PC-3 (cell line): ENCODE results near the gene RHOJ. TPM values are rescaled to one million over a fixed set of nuclear protein-coding genes. Genes with fewer than 3 reads are reported as not detected.

Experiments used
- ATAC-seq: fragments of 200-7000 bp; cut with Tn5 transposase; 2 replicates; pipeline ENCODE4 v1.9.1; 2020; ENCODE audit warnings: mild to moderate bottlenecking, moderate library complexity
- BruUV-seq: library from RNA; stranded (reverse); fragments of 400-500 nt; replicated peaks from 2 replicates; lab custom pipeline; 2021; lab: Mats Ljungman, UMichigan
- CTCF ChIA-PET: fragments of 300-600 bp; sonication (Branson Sonifier 250); formaldehyde crosslinking; loops from one replicate; lab custom pipeline; 2022; ENCODE audit warnings: antibody characterized with exemption; lab: Charles Lee
- POLR2A ChIA-PET: fragments of 300-600 bp; sonication (Branson Sonifier 250); formaldehyde crosslinking; loops from one replicate; lab custom pipeline; 2022; ENCODE audit warnings: antibody characterized with exemption; ENCODE audit not compliant: unreplicated experiment; lab: Charles Lee
- DNase-seq: peaks from one replicate; pipeline ENCODE4 v3.0.0-alpha.2; 2015
- H2AFZ ChIP-seq: fragments of 300-600 bp; sonication (generic); 2 replicates; pipeline ENCODE4 v1.6.0; 2016; ENCODE audit warnings: antibody characterized with exemption, low read length
- H3F3A ChIP-seq: fragments of 300-600 bp; sonication (generic); one replicate; pipeline ENCODE4 v1.6.0; 2017; ENCODE audit warnings: antibody characterized with exemption, low read length, control low read depth, mild to moderate bottlenecking; ENCODE audit not compliant: unreplicated experiment
- H3K27ac ChIP-seq: fragments of 300-600 bp; sonication (generic); 2 replicates; pipeline ENCODE4 v1.5.1; 2016; ENCODE audit warnings: mild to moderate bottlenecking, low read length
- H3K27me3 ChIP-seq: fragments of 300-600 bp; sonication (generic); 2 replicates; pipeline ENCODE4 v1.6.1; 2016; ENCODE audit warnings: low read length, mixed read lengths
- H3K36me3 ChIP-seq: fragments of 300-600 bp; sonication (generic); 2 replicates; pipeline ENCODE4 v1.6.1; 2016; ENCODE audit warnings: low read depth, mixed run types, low read length, mixed read lengths
- H3K4me1 ChIP-seq: fragments of 300-600 bp; sonication (generic); 2 replicates; pipeline ENCODE4 v1.5.1; 2016; ENCODE audit warnings: low read length; ENCODE audit not compliant: insufficient read depth
- H3K4me2 ChIP-seq: fragments of 300-600 bp; sonication (generic); 2 replicates; pipeline ENCODE4 v1.6.0; 2016; ENCODE audit warnings: low read length
- H3K4me3 ChIP-seq: fragments of 300-600 bp; sonication (generic); 2 replicates; pipeline ENCODE4 v1.5.1; 2016; ENCODE audit warnings: mild to moderate bottlenecking, low read length, mixed read lengths
- H3K79me2 ChIP-seq: fragments of 300-600 bp; sonication (generic); 2 replicates; pipeline ENCODE4 v1.6.1; 2017; ENCODE audit warnings: low read length, mixed read lengths
- H3K9ac ChIP-seq: fragments of 300-600 bp; sonication (generic); 2 replicates; pipeline ENCODE4 v1.6.0; 2016; ENCODE audit warnings: mild to moderate bottlenecking, low read length
- H3K9me2 ChIP-seq: fragments of 300-600 bp; sonication (generic); replicated peaks from 2 replicates; pipeline ENCODE4 v1.6.1; 2016; ENCODE audit warnings: mixed run types, low read length, mixed read lengths
- H3K9me3 ChIP-seq: fragments of 300-600 bp; sonication (generic); 2 replicates; pipeline ENCODE4 v1.6.1; 2016; ENCODE audit warnings: low read length, mixed read lengths
- H4K20me1 ChIP-seq: fragments of 300-600 bp; sonication (generic); 2 replicates; pipeline ENCODE4 v1.6.1; 2016; ENCODE audit warnings: low read length, mixed read lengths
- EZH2 ChIP-seq: fragments of 300-600 bp; sonication (generic); IDR thresholded peaks from one replicate; pipeline ENCODE4 v1.6.1; 2017; ENCODE audit warnings: antibody characterized with exemption, mild to moderate bottlenecking, low read length; ENCODE audit not compliant: unreplicated experiment
- EZH2phosphoT487 ChIP-seq: fragments of 300-600 bp; sonication (generic); IDR thresholded peaks from 2 replicates; pipeline ENCODE4 v1.6.1; 2018; ENCODE audit warnings: mild to moderate bottlenecking, antibody characterized with exemption, low read length, borderline replicate concordance
- intact Hi-C: fragments of 100-400 bp; cut with micrococcal nuclease; formaldehyde crosslinking; loops from 2 replicates; pipeline ENCODE4 v1.9.0; 2023
- total RNA-seq: library from RNA; depleted of rRNA; stranded (reverse); fragments of >200 nt; gene quantifications from 2 replicates; pipeline ENCODE4 v1.2.3, GENCODE V29; 2014
- TF ChIP-seq, protein P1 (sequence below): fragments of 300-600 bp; sonication (generic); conservative IDR thresholded peaks from 2 replicates; pipeline ENCODE4 v1.5.1; 2017; ENCODE audit warnings: antibody characterized with exemption, low read depth, mild to moderate bottlenecking, low read length

Gene RHOJ
- total RNA-seq, 1 experiment from 2014 or later = not detected

DNA sequence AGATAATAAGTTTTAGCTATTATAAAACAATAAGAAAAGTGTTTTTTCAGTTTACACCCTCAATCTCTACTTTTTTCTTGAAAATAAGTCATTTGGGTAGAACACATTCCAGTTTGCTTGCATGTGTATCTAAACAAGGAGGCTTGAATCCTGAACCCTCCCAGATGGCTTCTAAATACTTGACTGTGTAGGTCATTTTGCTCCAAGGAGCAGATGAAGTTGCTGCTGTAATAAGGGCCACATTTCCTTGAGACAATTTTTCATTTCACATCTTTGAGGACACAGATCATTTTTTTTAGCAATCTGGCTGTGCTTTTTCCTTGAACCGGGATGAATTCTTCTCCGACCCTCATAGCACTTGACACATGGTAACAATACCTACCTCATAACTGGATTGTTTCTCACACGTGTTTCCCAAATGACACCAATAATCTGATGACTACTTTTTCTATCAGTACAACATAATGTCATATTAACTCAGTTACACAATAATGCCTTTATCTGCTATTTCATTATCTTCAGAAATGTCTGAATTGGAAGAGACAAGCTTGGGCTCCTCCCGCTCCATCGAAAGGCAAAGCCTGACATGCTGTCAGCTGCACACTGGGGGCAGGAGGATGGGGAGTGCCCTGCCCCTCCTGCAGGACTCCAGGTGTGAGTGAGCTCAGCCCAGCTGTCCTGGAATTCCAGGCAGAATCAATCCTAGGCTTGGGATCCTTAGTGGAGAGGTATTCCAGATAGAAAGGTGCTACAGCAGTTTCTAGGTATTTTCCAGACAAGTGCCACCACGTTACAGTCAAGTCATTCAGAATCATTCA is 83.6 kb downstream of the RHOJ start:
- Histone ChIP-seq H2AFZ (no peak overlapping the region), H3K36me3 (no peaks in the 10 kb centered on the region), H3K27me3 (peaks cover 98% of the 10 kb centered on the region), H3K9me2 (no peaks in the 10 kb centered on the region), H3F3A (no peaks in the 10 kb centered on the region), H3K9ac (no peak overlapping the region), H4K20me1 (no peaks in the 10 kb centered on the region), H3K4me1 (no peaks in the 10 kb centered on the region), H3K9me3 (no peaks in the 10 kb centered on the region), H3K4me2 (no peak overlapping the region), H3K27ac (no peak overlapping the region), H3K79me2 (no peaks in the 10 kb centered on the region), H3K4me3 (no peak overlapping the region)
- intact Hi-C loops = no loop called here
- POLR2A ChIA-PET = no interaction called here
- ATAC-seq (no peak), DNase-seq (no peak)
- no TSS peak for BruUV-seq
- CTCF ChIA-PET = no interaction called here
- TF ChIP-seq, protein P1, sequence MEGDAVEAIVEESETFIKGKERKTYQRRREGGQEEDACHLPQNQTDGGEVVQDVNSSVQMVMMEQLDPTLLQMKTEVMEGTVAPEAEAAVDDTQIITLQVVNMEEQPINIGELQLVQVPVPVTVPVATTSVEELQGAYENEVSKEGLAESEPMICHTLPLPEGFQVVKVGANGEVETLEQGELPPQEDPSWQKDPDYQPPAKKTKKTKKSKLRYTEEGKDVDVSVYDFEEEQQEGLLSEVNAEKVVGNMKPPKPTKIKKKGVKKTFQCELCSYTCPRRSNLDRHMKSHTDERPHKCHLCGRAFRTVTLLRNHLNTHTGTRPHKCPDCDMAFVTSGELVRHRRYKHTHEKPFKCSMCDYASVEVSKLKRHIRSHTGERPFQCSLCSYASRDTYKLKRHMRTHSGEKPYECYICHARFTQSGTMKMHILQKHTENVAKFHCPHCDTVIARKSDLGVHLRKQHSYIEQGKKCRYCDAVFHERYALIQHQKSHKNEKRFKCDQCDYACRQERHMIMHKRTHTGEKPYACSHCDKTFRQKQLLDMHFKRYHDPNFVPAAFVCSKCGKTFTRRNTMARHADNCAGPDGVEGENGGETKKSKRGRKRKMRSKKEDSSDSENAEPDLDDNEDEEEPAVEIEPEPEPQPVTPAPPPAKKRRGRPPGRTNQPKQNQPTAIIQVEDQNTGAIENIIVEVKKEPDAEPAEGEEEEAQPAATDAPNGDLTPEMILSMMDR = no peak
- TF ChIP-seq EZH2phosphoT487 = no peak
- TF ChIP-seq EZH2 = no peak

DNA sequence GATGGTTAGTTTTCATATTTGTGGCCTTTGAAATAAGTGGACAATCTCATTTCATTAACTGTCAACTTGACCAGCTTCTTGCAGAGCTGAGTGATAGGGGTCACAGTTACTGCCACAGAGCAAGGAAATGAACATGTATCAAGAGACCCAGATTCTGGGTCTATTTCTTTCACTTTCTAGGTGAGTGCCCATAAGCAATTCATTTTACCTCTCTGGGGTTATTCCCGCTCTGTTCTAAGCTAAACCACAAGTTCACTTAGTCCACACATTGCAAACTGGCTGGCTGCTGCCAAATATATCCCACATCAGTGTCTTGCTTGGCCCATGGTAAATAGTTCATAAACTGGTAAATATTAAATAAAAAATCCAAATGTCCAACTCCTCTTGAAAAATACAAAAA is 84.6 kb downstream of the RHOJ start:
- Histone ChIP-seq H3K27ac (no peak overlapping the region), H3K27me3 (peaks cover 98% of the 10 kb centered on the region), H3K79me2 (no peaks in the 10 kb centered on the region), H3K9me3 (no peaks in the 10 kb centered on the region), H3K9ac (no peak overlapping the region), H3K9me2 (no peaks in the 10 kb centered on the region), H3K36me3 (no peaks in the 10 kb centered on the region), H3F3A (no peaks in the 10 kb centered on the region), H4K20me1 (no peaks in the 10 kb centered on the region), H3K4me3 (no peak overlapping the region), H3K4me1 (no peaks in the 10 kb centered on the region), H2AFZ (no peak overlapping the region), H3K4me2 (no peak overlapping the region)
- ChIA-PET CTCF (no interaction called here), POLR2A (no interaction called here)
- no peak for ATAC-seq
- TF ChIP-seq, protein P1 = no peak
- TF ChIP-seq EZH2 (no peak), EZH2phosphoT487 (no peak)
- BruUV-seq = no TSS peak
- no peak for DNase-seq
- intact Hi-C loops = no loop called here

- no peaks in the 10 kb centered on the region for H3K9me3 ChIP-seq
These were observed 86.6 kb downstream of the RHOJ start for GRCh38 chr14:63290741-63291430.

More at GRCh38 chr14:63290741-63291430, 86.6 kb downstream of the RHOJ start:
- intact Hi-C loops = no loop called here
- H3K4me1 ChIP-seq = no peaks in the 10 kb centered on the region
- peaks cover 98% of the 10 kb centered on the region for H3K27me3 ChIP-seq
- no peak overlapping the region for H2AFZ ChIP-seq
- BruUV-seq = no TSS peak
- DNase-seq (no peak), ATAC-seq (no peak)
- no peaks in the 10 kb centered on the region for H3K79me2 ChIP-seq
- H3K4me3 ChIP-seq = no peak overlapping the region
- H3K9me2 ChIP-seq = no peaks in the 10 kb centered on the region
- no peak overlapping the region for H3K27ac ChIP-seq
- H3K4me2 ChIP-seq = no peak overlapping the region
- H3F3A ChIP-seq = no peaks in the 10 kb centered on the region
- CTCF ChIA-PET = no interaction called here
- H4K20me1 ChIP-seq = no peaks in the 10 kb centered on the region
- TF ChIP-seq EZH2 (no peak), EZH2phosphoT487 (no peak)
- TF ChIP-seq, protein P1 = no peak
- H3K9ac ChIP-seq = no peak overlapping the region
- H3K36me3 ChIP-seq = no peaks in the 10 kb centered on the region
- POLR2A ChIA-PET = no interaction called here
